Glutamatergic neuron (in vitro differentiated cells): ENCODE measurements around the gene UBE2E1. TPM values are rescaled to one million over a fixed set of nuclear protein-coding genes. Genes with fewer than 3 reads are reported as not detected.

Source experiments
- DNase-seq: peaks from one replicate; pipeline ENCODE4 v3.0.0; 2022
- H3K27ac Mint-ChIP-seq: one replicate; pipeline ENCODE4 v1.8.0; 2020; ENCODE audit warnings: mild to moderate bottlenecking, mixed read lengths, inconsistent platforms; ENCODE audit not compliant: unreplicated experiment
- H3K27me3 Mint-ChIP-seq: one replicate; pipeline ENCODE4 v1.8.0; 2020; ENCODE audit warnings: mild to moderate bottlenecking, moderate library complexity, mixed read lengths, inconsistent platforms; ENCODE audit not compliant: unreplicated experiment
- H3K36me3 Mint-ChIP-seq: one replicate; pipeline ENCODE4 v1.8.0; 2020; ENCODE audit warnings: mild to moderate bottlenecking, mixed read lengths, inconsistent platforms; ENCODE audit not compliant: unreplicated experiment
- H3K4me1 Mint-ChIP-seq: one replicate; pipeline ENCODE4 v1.8.0; 2020; ENCODE audit warnings: mild to moderate bottlenecking, low read depth, mixed read lengths, inconsistent platforms; ENCODE audit not compliant: unreplicated experiment
- H3K4me3 Mint-ChIP-seq: one replicate; pipeline ENCODE4 v1.8.0; 2020; ENCODE audit warnings: mild to moderate bottlenecking, mixed read lengths, inconsistent platforms; ENCODE audit not compliant: unreplicated experiment
- H3K9me3 Mint-ChIP-seq: one replicate; pipeline ENCODE4 v1.8.0; 2020; ENCODE audit warnings: mild to moderate bottlenecking, moderate library complexity, mixed read lengths, inconsistent platforms; ENCODE audit not compliant: unreplicated experiment
- CTCF ChIP-seq: fragments of 200-600 bp; sonication (generic); IDR thresholded peaks from one replicate; pipeline ENCODE4 v1.5.0; 2021; ENCODE audit not compliant: partially characterized antibody, unreplicated experiment
- total RNA-seq: library from RNA; stranded (reverse); fragmentation: NEBNext Ultra II Directional; extraction: Animal tissue kit (Norgen Biotek cat#: 25700); gene quantifications from one replicate; pipeline ENCODE4 v1.2.1, GENCODE V29; 2021; ENCODE audit not compliant: unreplicated experiment

UBE2E1 gene
- total RNA-seq, 1 donor from 2014 or later = 74.2 TPM

- no peak for TF ChIP-seq CTCF
- Mint-ChIP-seq H3K27me3 (no peaks in the 10 kb centered on the region), H3K9me3 (no peaks in the 10 kb centered on the region), H3K4me1 (peaks cover 4% of the 10 kb centered on the region), H3K36me3 (no peaks in the 10 kb centered on the region), H3K27ac (no peak overlapping the region), H3K4me3 (no peak overlapping the region)
- no peak for DNase-seq
Observed at GRCh38 chr3:23834082-23834870, 28.5 kb downstream of the UBE2E1 start.

- Mint-ChIP-seq H3K4me1 (peaks cover 4% of the 10 kb centered on the region), H3K27ac (no peak overlapping the region), H3K36me3 (no peaks in the 10 kb centered on the region), H3K27me3 (no peaks in the 10 kb centered on the region), H3K4me3 (no peak overlapping the region), H3K9me3 (no peaks in the 10 kb centered on the region)
- no peak for DNase-seq
- TF ChIP-seq CTCF = no peak
Observed at GRCh38 chr3:23835087-23835486, 29.3 kb downstream of the UBE2E1 start.

- Mint-ChIP-seq H3K9me3 (peaks cover 2% of the 10 kb centered on the region), H3K4me1 (peaks cover 9% of the 10 kb centered on the region), H3K4me3 (no peak overlapping the region), H3K27ac (no peak overlapping the region), H3K36me3 (no peaks in the 10 kb centered on the region), H3K27me3 (no peaks in the 10 kb centered on the region)
- TF ChIP-seq CTCF = no peak
- no peak for DNase-seq
Observed at GRCh38 chr3:23835802-23836201, 30.0 kb downstream of the UBE2E1 start.

GRCh38 chr3:23836536-23837230, 30.9 kb downstream of the UBE2E1 start:
- no peaks in the 10 kb centered on the region for H3K27me3 Mint-ChIP-seq
- peaks cover 2% of the 10 kb centered on the region for H3K9me3 Mint-ChIP-seq
- H3K4me3 Mint-ChIP-seq = no peak overlapping the region
- peaks cover 10% of the 10 kb centered on the region for H3K4me1 Mint-ChIP-seq
- H3K27ac Mint-ChIP-seq = no peak overlapping the region
- H3K36me3 Mint-ChIP-seq = no peaks in the 10 kb centered on the region
- no peak for TF ChIP-seq CTCF
- DNase-seq = no peak

- no peak for DNase-seq
- H3K27ac Mint-ChIP-seq = no peak overlapping the region
Observed at GRCh38 chr3:23837286-23837685, 31.5 kb downstream of the UBE2E1 start.

More at GRCh38 chr3:23837286-23837685, 31.5 kb downstream of the UBE2E1 start:
- Mint-ChIP-seq H3K36me3 (no peaks in the 10 kb centered on the region), H3K4me3 (no peak overlapping the region), H3K4me1 (peaks cover 11% of the 10 kb centered on the region), H3K9me3 (peaks cover 2% of the 10 kb centered on the region), H3K27me3 (no peaks in the 10 kb centered on the region)
- no peak for TF ChIP-seq CTCF
